ENCODE results near the gene APOH.

DNA sequence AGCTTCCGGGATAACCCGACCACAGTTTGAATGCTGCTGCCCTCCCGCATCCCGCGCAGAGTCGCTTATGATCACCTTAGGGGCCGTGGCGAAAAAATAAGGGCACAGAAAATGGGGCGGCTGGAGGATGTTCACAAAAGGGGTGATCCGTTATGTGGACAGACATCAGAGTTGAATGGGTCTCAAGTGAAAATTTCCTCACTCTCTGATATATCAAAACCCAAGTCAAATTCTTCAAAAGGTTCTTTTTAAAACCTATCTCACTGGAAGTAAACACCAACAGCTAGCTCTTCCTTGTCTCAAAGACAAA is 36.9 kb downstream of the APOH start:
- TF ChIP-seq, protein P1, sequence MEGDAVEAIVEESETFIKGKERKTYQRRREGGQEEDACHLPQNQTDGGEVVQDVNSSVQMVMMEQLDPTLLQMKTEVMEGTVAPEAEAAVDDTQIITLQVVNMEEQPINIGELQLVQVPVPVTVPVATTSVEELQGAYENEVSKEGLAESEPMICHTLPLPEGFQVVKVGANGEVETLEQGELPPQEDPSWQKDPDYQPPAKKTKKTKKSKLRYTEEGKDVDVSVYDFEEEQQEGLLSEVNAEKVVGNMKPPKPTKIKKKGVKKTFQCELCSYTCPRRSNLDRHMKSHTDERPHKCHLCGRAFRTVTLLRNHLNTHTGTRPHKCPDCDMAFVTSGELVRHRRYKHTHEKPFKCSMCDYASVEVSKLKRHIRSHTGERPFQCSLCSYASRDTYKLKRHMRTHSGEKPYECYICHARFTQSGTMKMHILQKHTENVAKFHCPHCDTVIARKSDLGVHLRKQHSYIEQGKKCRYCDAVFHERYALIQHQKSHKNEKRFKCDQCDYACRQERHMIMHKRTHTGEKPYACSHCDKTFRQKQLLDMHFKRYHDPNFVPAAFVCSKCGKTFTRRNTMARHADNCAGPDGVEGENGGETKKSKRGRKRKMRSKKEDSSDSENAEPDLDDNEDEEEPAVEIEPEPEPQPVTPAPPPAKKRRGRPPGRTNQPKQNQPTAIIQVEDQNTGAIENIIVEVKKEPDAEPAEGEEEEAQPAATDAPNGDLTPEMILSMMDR (IDR thresholded peaks at IDR 0.05; ENCODE audit: borderline replicate concordance, extremely low read depth, low read length, poor library complexity, severe bottlenecking), result no peak
- TF ChIP-seq EZH2 (IDR thresholded peaks at IDR 0.05; ENCODE audit: borderline replicate concordance, low read depth, low read length, severe bottlenecking), result no peak

Measured in DND-41 (cell line).